ENCODE data around the gene KIF14. TPM values are rescaled to one million over a fixed set of nuclear protein-coding genes. Genes with fewer than 3 reads are reported as not detected.
"Not testable (repeated sequence)": the region's sequence is repeated elsewhere in the genome, so short reads cannot be mapped to it uniquely, and the experiment has no call there.

The KIF14 gene
- total and polyA plus RNA-seq, 2 of the 13 experiments (the other 11 are each of a cell fraction or from before 2014, with no cell fraction given) = 3.3 to 11.2 TPM

DNA sequence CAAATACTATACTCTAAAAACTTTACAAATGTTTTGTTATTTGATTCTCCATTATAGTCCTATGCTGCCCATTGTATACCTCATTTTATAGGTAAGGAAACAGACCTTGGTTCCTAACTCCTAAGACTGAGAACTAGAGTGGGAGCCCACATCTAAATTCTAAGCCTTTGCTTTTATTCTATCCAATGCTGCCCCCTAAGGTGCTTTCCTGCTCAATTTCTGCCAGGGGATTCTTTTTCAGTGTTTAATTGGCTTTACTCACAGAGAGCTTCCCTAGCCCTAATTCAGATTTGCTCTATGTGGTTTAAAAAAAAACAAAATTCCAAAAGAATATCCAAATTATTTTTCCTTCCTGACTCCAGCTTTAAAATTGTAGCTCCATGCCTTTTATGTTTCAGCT is 64.5 kb downstream of the KIF14 start (continued):
- TF ChIP-seq FOXM1 (CRISPR knock-in tag; IDR thresholded peaks at IDR 0.05) (no peak), ZNF282 (IDR thresholded peaks at IDR 0.05; ENCODE audit: partially characterized antibody) (no peak), ZNF160 (CRISPR knock-in tag; IDR thresholded peaks at IDR 0.05) (no peak), EEA1 (CRISPR knock-in tag; IDR thresholded peaks at IDR 0.05; ENCODE audit: borderline replicate concordance) (no peak), EZH2 (conservative IDR thresholded peaks at IDR 0.05; ENCODE audit: low read depth, low read length) (no peak), ZBTB8A (CRISPR knock-in tag; IDR thresholded peaks at IDR 0.05; ENCODE audit: borderline replicate concordance, low read depth) (no peak), KLF12 (CRISPR knock-in tag; IDR thresholded peaks at IDR 0.05; ENCODE audit: borderline replicate concordance) (no peak)

- H4K20me1 ChIP-seq (ENCODE audit: insufficient read depth, low read length); H3K27me3 ChIP-seq (ENCODE audit: control insufficient read depth in 1 of 2, insufficient read depth in 2 of 2, low read length in 2 of 2); H3K9ac ChIP-seq (ENCODE audit: insufficient read depth, low read depth, low read length); H3K4me2 ChIP-seq (ENCODE audit: low read depth, low read length); ATAC-seq; POLR2A ChIA-PET; H3K9me3 ChIP-seq (ENCODE audit: low read length); H3K4me1 ChIP-seq (ENCODE audit: insufficient read depth, low read length); H3K27ac ChIP-seq (ENCODE audit: extremely low read length, insufficient read depth, low read length); FAIRE-seq; BruUV-seq (replicated peaks); intact Hi-C loops (cut with micrococcal nuclease; ENCODE audit: unreplicated experiment); DNase-seq (ENCODE audit: low spot score); CTCF ChIA-PET (ENCODE audit: low intra/inter-chr PET ratio, low total read pairs); in situ Hi-C loops (cut with HindIII; ENCODE audit: extremely low pct_ligation_motif_present, low pct_unique_long_range_greater_than_20kb); H3K79me2 ChIP-seq (ENCODE audit: insufficient read depth, low read length); H3K4me3 ChIP-seq (replicated peaks in 1 of 3; ENCODE audit: insufficient read depth in 1 of 3, low read depth in 2 of 3, low read length in 3 of 3); H2AFZ ChIP-seq (ENCODE audit: low read length): not testable (repeated sequence)
- 92% methylated on average over 6 of the region's 6 CpGs for WGBS (ENCODE audit: low lambda C conversion rate)
- H3K36me3 ChIP-seq (replicated peaks in 1 of 2; ENCODE audit: control insufficient read depth in 1 of 2, insufficient read depth in 2 of 2, low read length in 2 of 2) = peaks cover 0 to 11% of the 10 kb centered on the region in 2 experiments; a peak in 2 of 5 replicates
Observed at GRCh38 chr1:200552737-200553136, 67.8 kb downstream of the KIF14 start.

GRCh38 chr1:200550367-200550766 is 70.2 kb downstream of the KIF14 start:
- H3K27ac ChIP-seq (ENCODE audit: extremely low read length, insufficient read depth, low read length) = no peak overlapping the region
- no peaks in the 10 kb centered on the region; a peak in 1 of 5 replicates for H3K27me3 ChIP-seq (ENCODE audit: control insufficient read depth in 1 of 2, insufficient read depth in 2 of 2, low read length in 2 of 2)
- intact Hi-C loops (cut with micrococcal nuclease; ENCODE audit: unreplicated experiment) = no loop called here
- H2AFZ ChIP-seq (ENCODE audit: low read length) = no peak overlapping the region
- no peaks in the 10 kb centered on the region for H3K4me1 ChIP-seq (ENCODE audit: insufficient read depth, low read length)
- FAIRE-seq (no peak), DNase-seq (ENCODE audit: low spot score) (no peak), ATAC-seq (no peak)
- no peaks in the 10 kb centered on the region for H3K9me3 ChIP-seq (ENCODE audit: low read length)
- H3K4me2 ChIP-seq (ENCODE audit: low read depth, low read length) = no peak overlapping the region
- no peaks in the 10 kb centered on the region for H3K79me2 ChIP-seq (ENCODE audit: insufficient read depth, low read length)
- no TSS peak for BruUV-seq (replicated peaks)
- H3K36me3 ChIP-seq (replicated peaks in 1 of 2; ENCODE audit: control insufficient read depth in 1 of 2, insufficient read depth in 2 of 2, low read length in 2 of 2) = peaks cover 0 to 7% of the 10 kb centered on the region in 2 experiments; a peak in 1 of 5 replicates
- no peak overlapping the region for H3K9ac ChIP-seq (ENCODE audit: insufficient read depth, low read depth, low read length)
- CTCF ChIA-PET (ENCODE audit: low intra/inter-chr PET ratio, low total read pairs) = no interaction called here
- H3K4me3 ChIP-seq (replicated peaks in 1 of 3; ENCODE audit: insufficient read depth in 1 of 3, low read depth in 2 of 3, low read length in 3 of 3) = no peak overlapping the region
- in situ Hi-C loops (cut with HindIII; ENCODE audit: extremely low pct_ligation_motif_present, low pct_unique_long_range_greater_than_20kb) = no loop called here
- H4K20me1 ChIP-seq (ENCODE audit: insufficient read depth, low read length) = no peaks in the 10 kb centered on the region
- POLR2A ChIA-PET = no interaction called here
- TF ChIP-seq CENPX (CRISPR knock-in tag; IDR thresholded peaks at IDR 0.05) (no peak), NR1H2 (CRISPR knock-in tag; IDR thresholded peaks at IDR 0.05; ENCODE audit: borderline replicate concordance, low read depth) (no peak), CBFB (CRISPR knock-in tag; IDR thresholded peaks at IDR 0.05) (no peak), HNRNPL (IDR thresholded peaks at IDR 0.05; ENCODE audit: low read depth, low read length) (no peak), MTA3 (CRISPR knock-in tag; IDR thresholded peaks at IDR 0.05) (no peak), SIX4 (CRISPR knock-in tag; IDR thresholded peaks at IDR 0.05) (no peak), ATF1 (CRISPR knock-in tag; IDR thresholded peaks at IDR 0.05) (no peak), SNAPC4 (CRISPR knock-in tag; IDR thresholded peaks at IDR 0.05) (no peak), ZFP1 (CRISPR knock-in tag; IDR thresholded peaks at IDR 0.05) (no peak)
